ENCODE measurements around the gene ELP2. TPM values are rescaled to one million over a fixed set of nuclear protein-coding genes. Genes with fewer than 3 reads are reported as not detected.
A peak's percentile ranks its signal among the peaks of the same experiment; 100 is the strongest.

The ELP2 gene
- polyA plus RNA-seq, 1 donor from 2014 or later = 83.6 TPM

DNA sequence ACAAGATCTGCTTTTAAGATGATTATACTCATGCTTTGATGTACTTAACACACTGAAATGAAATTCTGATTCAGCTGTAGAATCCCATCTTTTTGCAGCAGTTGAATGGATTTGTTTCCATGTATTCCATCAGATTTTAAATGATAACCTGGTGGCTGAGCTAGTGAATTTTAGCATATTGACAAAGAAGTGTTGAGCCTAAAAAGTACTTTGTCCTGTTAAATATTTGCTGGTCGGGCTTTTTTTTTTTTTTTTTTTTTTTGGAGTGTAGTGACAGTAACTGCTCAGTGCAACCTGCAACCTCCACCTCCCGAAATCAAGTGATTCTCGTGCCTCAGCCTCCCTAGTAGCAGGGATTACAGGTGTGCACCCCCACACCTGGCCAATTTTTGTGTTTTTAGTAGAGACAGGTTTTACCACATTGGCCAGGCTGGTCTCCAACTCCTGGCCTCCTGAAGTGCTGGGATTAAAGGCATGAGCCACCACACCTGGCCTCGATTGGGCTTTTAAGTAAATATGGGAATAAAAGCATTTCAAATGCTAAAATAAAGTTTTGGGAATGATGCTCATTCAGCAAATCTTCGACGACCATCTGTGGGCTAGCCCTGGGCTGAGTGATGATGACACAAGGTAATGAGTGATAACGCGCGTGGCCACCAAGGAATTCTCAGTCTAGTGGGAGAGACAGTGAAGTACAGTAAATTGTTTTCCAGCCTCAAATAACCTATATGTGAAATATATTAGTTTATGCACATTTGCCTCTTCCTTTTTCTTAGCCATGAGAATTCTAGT, 2.2 kb downstream of the ELP2 start:
- H3K9ac ChIP-seq (ENCODE audit: low read length) = no peak overlapping the region

DNA sequence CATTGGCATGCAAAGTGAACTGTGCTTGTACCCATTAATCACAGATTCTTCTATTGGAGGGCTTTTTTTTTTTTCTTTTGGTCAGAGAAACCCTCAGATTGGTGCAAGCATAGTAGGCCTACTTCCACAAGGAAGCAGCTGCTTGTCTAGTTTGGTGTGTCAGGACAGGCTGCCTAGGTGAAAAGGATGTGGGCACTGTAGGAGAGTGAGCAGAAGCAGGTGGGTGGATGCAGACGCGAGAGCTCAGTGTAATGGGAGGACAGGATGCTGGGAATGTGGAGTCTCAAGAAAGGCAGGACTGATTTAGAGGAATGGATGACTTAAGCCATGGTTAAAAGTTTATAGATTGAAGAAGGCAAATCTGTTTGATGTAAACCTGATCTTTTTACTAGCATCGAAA, 3.1 kb downstream of the ELP2 start:
- H3K4me2 ChIP-seq (ENCODE audit: low read length) = no peak overlapping the region
- peaks cover 4% of the 10 kb centered on the region for H3K36me3 ChIP-seq (ENCODE audit: insufficient read depth, low read length)
- H4K20me1 ChIP-seq (ENCODE audit: insufficient read depth) = no peaks in the 10 kb centered on the region

More for the DNA sequence above, 2.2 kb downstream of the ELP2 start:
- Histone ChIP-seq H3F3A (ENCODE audit: insufficient read depth, low read length, poor library complexity, severe bottlenecking) (no peaks in the 10 kb centered on the region), H3K9me2 (ENCODE audit: insufficient read depth, low read length) (no peaks in the 10 kb centered on the region), H3K36me3 (ENCODE audit: insufficient read depth, low read length) (no peaks in the 10 kb centered on the region), H4K20me1 (ENCODE audit: insufficient read depth) (no peaks in the 10 kb centered on the region), H3K4me3 (ENCODE audit: low read length) (peak overlapping the region; percentile 75), H3K27me3 (ENCODE audit: insufficient read depth, low read depth, low read length) (no peaks in the 10 kb centered on the region), H3K27ac (ENCODE audit: low read length) (no peak overlapping the region), H3K79me2 (replicated peaks; ENCODE audit: insufficient read depth, low read length) (peaks cover 70% of the 10 kb centered on the region), H3K4me2 (ENCODE audit: low read length) (no peak overlapping the region), H2AFZ (ENCODE audit: low read depth, low read length) (no peak overlapping the region), H3K9me3 (ENCODE audit: low read length) (no peaks in the 10 kb centered on the region)
- no peak for TF ChIP-seq SMC3 (conservative IDR thresholded peaks at IDR 0.05; ENCODE audit: poor library complexity)
- no peak for TF ChIP-seq EZH2 (IDR thresholded peaks at IDR 0.05; ENCODE audit: borderline replicate concordance, insufficient read depth, low read length, poor library complexity, severe bottlenecking)
- TF ChIP-seq, protein P1, sequence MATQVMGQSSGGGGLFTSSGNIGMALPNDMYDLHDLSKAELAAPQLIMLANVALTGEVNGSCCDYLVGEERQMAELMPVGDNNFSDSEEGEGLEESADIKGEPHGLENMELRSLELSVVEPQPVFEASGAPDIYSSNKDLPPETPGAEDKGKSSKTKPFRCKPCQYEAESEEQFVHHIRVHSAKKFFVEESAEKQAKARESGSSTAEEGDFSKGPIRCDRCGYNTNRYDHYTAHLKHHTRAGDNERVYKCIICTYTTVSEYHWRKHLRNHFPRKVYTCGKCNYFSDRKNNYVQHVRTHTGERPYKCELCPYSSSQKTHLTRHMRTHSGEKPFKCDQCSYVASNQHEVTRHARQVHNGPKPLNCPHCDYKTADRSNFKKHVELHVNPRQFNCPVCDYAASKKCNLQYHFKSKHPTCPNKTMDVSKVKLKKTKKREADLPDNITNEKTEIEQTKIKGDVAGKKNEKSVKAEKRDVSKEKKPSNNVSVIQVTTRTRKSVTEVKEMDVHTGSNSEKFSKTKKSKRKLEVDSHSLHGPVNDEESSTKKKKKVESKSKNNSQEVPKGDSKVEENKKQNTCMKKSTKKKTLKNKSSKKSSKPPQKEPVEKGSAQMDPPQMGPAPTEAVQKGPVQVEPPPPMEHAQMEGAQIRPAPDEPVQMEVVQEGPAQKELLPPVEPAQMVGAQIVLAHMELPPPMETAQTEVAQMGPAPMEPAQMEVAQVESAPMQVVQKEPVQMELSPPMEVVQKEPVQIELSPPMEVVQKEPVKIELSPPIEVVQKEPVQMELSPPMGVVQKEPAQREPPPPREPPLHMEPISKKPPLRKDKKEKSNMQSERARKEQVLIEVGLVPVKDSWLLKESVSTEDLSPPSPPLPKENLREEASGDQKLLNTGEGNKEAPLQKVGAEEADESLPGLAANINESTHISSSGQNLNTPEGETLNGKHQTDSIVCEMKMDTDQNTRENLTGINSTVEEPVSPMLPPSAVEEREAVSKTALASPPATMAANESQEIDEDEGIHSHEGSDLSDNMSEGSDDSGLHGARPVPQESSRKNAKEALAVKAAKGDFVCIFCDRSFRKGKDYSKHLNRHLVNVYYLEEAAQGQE (IDR thresholded peaks at IDR 0.05; ENCODE audit: borderline replicate concordance) = no peak
- no peak for TF ChIP-seq POLR2AphosphoS5 (IDR thresholded peaks at IDR 0.05)
- no peak for TF ChIP-seq MXI1 (conservative IDR thresholded peaks at IDR 0.05; ENCODE audit: poor library complexity, severe bottlenecking)
- no peak for TF ChIP-seq EP300 (conservative IDR thresholded peaks at IDR 0.05; ENCODE audit: poor library complexity, severe bottlenecking)
- TF ChIP-seq, protein P2, sequence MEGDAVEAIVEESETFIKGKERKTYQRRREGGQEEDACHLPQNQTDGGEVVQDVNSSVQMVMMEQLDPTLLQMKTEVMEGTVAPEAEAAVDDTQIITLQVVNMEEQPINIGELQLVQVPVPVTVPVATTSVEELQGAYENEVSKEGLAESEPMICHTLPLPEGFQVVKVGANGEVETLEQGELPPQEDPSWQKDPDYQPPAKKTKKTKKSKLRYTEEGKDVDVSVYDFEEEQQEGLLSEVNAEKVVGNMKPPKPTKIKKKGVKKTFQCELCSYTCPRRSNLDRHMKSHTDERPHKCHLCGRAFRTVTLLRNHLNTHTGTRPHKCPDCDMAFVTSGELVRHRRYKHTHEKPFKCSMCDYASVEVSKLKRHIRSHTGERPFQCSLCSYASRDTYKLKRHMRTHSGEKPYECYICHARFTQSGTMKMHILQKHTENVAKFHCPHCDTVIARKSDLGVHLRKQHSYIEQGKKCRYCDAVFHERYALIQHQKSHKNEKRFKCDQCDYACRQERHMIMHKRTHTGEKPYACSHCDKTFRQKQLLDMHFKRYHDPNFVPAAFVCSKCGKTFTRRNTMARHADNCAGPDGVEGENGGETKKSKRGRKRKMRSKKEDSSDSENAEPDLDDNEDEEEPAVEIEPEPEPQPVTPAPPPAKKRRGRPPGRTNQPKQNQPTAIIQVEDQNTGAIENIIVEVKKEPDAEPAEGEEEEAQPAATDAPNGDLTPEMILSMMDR (IDR thresholded peaks at IDR 0.05; ENCODE audit: poor library complexity, severe bottlenecking) = no peak
- TF ChIP-seq RAD21 (conservative IDR thresholded peaks at IDR 0.05) = no peak
- TF ChIP-seq TAF1 (IDR thresholded peaks at IDR 0.05; ENCODE audit: low read depth) = no peak

More for the DNA sequence above, 3.1 kb downstream of the ELP2 start:
- TF ChIP-seq POLR2AphosphoS5 (IDR thresholded peaks at IDR 0.05) (no peak), SMC3 (conservative IDR thresholded peaks at IDR 0.05; ENCODE audit: poor library complexity) (no peak), TAF1 (IDR thresholded peaks at IDR 0.05; ENCODE audit: low read depth) (no peak), EZH2 (IDR thresholded peaks at IDR 0.05; ENCODE audit: borderline replicate concordance, insufficient read depth, low read length, poor library complexity, severe bottlenecking) (no peak), MXI1 (conservative IDR thresholded peaks at IDR 0.05; ENCODE audit: poor library complexity, severe bottlenecking) (no peak), EP300 (conservative IDR thresholded peaks at IDR 0.05; ENCODE audit: poor library complexity, severe bottlenecking) (no peak), RAD21 (conservative IDR thresholded peaks at IDR 0.05) (no peak)
- TF ChIP-seq, protein P1 (IDR thresholded peaks at IDR 0.05; ENCODE audit: borderline replicate concordance) = no peak
- TF ChIP-seq, protein P2 (IDR thresholded peaks at IDR 0.05; ENCODE audit: poor library complexity, severe bottlenecking) = no peak
- no peaks in the 10 kb centered on the region for H3K9me2 ChIP-seq (ENCODE audit: insufficient read depth, low read length)
- peaks cover 61% of the 10 kb centered on the region for H3K79me2 ChIP-seq (replicated peaks; ENCODE audit: insufficient read depth, low read length)
- H3K9me3 ChIP-seq (ENCODE audit: low read length) = no peaks in the 10 kb centered on the region
- H3K4me3 ChIP-seq (ENCODE audit: low read length) = peak overlapping the region; percentile 75
- H3K27ac ChIP-seq (ENCODE audit: low read length) = no peak overlapping the region
- H2AFZ ChIP-seq (ENCODE audit: low read depth, low read length) = no peak overlapping the region
- H3F3A ChIP-seq (ENCODE audit: insufficient read depth, low read length, poor library complexity, severe bottlenecking) = no peaks in the 10 kb centered on the region
- no peaks in the 10 kb centered on the region for H3K27me3 ChIP-seq (ENCODE audit: insufficient read depth, low read depth, low read length)
- no peak overlapping the region for H3K9ac ChIP-seq (ENCODE audit: low read length)

All from neural cell (in vitro differentiated cells).